Prostate gland (tissue), 2 donors: ENCODE data around the gene LILRB2.

Experiments used
- CTCF ChIP-seq, 4 experiments: fragments of 200-600 bp in 2 of 4; fragments of 450-650 bp in 2 of 4; sonication (generic) in 2 of 4; IDR thresholded peaks; 1 replicate in 3 of 4; 2 replicates in 1 of 4; pipeline ENCODE4 v1.5.1; 2016 to 2019; ENCODE audit warnings: antibody characterized with exemption in 4 of 4, mild to moderate bottlenecking in 2 of 4, moderate library complexity in 2 of 4
- POLR2AphosphoS5 ChIP-seq: sonication (generic); formaldehyde crosslinking; IDR thresholded peaks from one replicate; pipeline ENCODE4 v1.6.1; 2017; ENCODE audit warnings: antibody characterized with exemption

GRCh38 chr19:54282686-54283470 is 2.0 kb upstream of the LILRB2 start:
- TF ChIP-seq CTCF (IDR thresholded peaks at IDR 0.05): no peak
- no peak for TF ChIP-seq POLR2AphosphoS5
